Dedifferentiated amniotic fluid mesenchymal stem cell (primary cell): ENCODE data around the gene SMG9.
"Not testable (repeated sequence)": the region's sequence is repeated elsewhere in the genome, so short reads cannot be mapped to it uniquely, and the experiment has no call there.

ENCODE experiments used
- DNase-seq: peaks from one replicate; pipeline ENCODE4 v3.0.0-alpha.2; 2016; ENCODE audit errors: extremely low spot score

The SMG9 gene

DNA sequence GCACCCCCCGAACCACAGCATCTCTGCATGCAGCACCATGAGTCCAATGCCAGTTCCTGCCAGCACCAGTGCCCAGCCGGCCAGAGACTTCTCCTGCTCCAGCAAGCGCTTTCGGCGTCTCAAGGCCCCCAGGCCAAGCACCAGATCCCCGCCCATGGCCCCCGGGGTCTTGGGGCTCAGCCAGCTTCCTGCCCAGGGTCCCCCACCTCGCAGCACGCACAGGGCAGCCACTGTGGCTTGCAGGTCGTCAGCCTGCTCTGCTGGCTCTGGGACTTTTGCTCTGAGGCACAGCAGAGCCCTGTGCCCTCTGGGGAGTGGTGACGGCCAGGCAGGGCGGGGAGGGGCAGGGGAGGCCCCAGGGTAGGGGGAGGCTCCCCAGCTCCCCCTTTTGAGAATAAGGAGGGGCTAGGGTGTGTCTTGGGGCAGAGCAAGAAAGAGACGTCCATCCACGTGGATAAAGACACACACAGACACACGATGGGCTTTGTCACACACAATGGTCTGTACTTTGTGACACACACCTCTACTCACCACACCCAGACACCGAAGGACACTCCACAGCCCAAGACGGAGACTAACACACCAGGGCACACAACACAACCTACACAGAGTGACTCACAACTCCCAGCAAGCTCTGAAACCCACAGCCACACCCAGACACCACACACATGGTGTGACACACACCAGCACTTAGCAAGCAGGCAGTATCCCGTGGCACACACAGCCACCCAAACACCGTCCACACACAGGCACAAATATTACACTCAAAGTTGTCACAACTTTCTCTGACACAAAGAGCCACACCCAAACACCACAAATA lies 26.2 kb upstream of the SMG9 start, which contains the start of gene KCNN4:
TSS of gene KCNN4 (minus strand) at position 268 of the 820 bp plus-strand sequence. CDS start at position 156, 112 bp downstream.
- peak; percentile 45 for DNase-seq

DNA sequence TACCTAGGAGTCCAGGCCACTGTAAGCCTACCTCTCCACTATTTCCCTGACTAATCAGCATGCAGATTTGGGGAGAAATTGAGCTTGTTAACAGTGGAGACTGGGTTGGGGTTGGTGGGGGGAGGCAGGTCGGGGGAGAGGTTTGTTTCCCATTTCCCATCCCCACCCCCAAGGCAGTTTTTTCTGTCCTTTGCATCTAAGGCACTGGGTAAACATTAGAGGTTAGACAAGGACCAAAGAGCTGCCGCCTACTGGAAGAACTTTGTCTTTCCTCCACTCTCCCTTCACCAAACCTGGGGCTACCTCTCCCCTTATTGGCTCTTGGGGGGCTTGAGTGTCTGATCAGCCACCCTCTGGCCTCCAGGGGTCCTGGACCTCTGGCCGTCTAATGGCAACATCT lies 25.1 kb upstream of the SMG9 start:
- no peak for DNase-seq

DNA sequence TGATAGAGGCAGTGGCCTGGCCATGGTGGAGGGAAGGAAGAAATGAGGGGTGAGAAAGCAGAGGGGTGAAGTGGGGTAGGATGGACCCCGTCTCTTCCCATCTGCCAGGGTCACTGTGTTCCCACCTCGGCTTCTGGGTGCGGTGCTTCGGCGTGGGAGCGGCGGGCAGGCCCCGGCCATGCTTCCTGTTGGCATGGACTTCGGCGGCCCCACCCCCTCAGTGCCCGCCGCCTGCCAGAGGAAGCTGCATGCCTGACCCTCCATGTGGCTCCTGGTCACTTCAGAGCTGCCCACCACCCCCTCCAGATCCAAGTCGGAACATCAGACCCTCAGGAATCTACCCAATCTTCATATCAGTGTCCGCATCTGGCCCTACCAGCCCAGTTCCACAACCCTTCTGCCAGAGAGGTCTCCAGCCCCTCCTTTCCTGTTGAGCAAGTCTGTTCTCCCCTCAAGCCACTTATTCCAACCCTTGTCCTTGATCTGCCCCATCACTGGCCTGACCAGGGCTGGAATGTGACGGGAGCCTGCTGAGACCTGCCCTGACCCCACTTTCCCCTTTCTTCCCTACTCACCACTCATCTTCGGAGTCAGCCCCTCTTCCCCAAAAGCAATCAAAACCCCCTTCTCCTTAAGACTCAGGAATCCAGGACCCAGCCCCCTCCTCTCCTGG lies 24.5 kb upstream of the SMG9 start:
- no peak for DNase-seq

DNA sequence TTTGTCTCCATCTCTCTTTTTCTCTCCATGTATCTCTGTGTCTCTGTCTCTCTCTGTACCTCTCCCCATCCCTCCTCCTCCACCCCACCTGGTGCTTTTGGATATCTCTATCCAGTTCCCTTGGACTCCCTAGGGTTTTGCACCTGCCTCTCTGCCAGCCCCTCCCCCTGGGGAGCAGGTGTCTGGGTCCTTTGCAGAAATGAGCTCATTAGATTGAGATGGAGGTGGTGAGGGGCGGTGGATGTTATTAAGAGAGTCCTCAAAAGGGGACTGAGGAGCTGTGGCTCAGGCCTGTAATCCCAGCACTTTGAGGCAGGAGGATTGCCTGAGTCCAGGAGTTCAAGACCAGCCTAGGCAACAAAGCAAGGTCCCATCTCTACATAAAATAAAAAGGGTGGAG lies 23.9 kb upstream of the SMG9 start:
- no peak for DNase-seq

DNA sequence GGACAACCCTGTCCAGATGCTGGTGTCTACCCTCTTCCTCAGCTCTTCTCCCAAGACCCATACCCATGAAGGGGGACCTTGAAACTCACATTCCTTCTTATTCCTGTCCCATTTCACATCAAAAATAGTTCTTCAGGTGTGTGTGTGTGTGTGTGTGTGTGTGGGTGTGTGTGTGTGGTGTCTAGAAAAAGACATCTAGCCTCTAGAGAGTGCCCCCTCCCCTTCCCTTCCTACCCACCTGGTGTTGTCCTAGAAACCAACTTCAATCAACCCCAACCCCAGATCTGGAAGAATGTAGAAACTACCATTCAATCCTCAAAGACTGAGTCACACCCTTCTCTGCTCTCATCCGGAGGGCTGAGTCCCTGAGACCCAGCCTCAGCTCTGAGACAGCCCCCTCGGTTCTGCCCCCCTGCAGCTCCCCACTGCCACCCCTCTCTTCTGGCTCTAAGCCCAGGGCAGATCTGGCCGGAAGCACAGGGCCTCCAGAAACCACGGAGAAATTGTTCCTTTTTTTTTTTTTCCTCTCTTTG lies 22.5 kb upstream of the SMG9 start:
- no peak for DNase-seq

DNA sequence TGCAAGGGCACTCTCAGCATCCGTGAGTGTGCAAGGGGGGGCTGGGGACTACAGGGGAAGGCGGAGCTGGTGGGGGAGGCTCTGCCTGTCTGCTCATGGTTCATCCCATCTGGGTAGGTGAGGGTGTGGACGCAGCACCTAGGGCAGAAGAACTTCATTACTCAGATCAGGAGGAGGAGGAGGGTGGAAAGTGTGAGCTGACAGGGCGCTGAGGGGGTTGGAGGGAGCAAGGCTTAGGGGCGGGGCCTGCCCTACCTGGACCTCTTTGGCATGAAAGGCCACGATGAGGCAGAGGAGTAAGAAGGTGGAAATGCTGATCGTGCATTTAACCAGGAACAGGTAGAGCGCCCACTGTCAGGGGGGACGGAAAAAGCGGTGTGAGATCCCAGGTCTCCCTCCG lies 21.5 kb upstream of the SMG9 start:
- DNase-seq: no peak

DNA sequence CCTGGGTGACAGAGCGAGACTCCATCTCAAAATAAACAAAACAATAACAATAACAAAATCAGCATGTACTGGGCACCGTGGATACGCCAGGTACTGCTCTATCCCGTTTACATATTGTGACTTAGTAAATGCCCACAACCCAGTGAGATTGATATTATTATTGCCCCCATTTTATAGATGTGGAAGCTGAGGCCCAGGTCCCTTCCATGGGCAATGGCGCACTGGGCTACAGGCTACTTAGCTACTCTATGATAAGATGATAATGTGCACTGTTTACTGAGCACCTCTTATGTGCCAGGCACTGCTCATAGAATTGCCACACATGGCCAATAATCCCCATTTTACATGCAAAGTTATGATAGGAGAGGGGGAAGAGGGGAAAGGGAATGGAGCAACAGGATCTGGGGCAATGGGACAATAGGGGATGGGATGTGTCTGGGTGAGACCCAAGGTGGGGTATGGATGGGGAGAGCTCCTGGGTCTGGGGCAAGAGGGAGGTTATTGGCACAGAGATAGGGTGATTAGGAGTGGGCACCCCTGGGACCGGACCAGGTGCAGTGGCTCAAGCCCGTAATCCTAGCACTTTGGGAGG lies 20.6 kb upstream of the SMG9 start:
- no peak for DNase-seq

DNA sequence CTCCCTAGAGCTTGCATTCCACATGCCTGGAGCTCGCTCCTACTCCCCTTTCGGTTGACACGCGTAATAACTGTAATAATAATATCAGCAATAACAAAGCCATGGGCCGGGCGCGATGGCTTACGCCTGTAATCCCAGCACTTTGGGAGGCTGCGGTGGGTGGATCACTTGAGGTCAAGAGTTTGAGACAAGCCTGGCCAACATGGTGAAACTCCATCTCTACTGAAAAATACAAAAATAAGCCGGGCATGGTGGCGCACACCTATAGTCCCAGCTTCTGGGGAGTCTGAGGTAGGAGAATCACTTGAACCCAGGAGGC lies 20.1 kb upstream of the SMG9 start:
- not testable (repeated sequence) for DNase-seq

DNA sequence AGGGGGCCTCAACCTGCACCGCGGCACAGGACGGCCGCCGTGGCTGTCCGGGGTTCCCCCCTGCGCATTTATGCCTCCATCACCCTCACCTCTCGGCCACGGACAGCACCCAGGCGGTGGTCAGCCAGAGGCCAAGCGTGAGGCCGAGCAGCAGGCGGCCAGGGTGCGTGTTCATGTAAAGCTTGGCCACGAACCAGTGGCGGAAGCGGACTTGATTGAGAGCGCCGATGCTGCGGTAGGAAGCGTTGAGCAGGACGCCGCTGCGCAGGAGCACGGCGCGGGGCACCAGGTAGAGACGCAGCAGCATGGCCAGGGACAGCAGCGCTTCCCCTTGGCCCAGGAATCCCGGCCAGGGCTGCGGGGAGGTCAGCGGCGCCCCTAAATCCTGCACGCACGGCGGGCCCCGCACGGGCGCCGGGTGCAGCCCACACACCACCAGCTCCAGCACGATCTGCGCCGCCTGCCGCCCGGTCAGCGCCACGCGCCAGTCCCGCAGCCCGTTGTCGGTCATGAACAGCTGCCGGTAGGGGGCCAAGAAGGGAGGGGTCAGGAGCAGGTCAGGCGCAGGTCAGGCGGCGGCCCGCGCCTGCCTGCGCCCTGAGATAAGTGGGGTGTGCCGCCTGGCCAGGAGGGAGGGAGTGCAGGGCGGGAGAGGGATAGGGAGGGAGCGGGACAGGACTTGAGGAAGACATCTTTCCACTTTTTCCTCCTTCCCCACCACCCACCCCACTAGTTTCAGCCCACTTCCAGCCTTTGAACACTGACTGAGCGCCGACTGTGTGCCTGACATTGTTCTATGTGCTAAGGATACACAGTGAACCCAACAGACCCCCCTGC lies 19.6 kb upstream of the SMG9 start:
- DNase-seq: no peak

DNA sequence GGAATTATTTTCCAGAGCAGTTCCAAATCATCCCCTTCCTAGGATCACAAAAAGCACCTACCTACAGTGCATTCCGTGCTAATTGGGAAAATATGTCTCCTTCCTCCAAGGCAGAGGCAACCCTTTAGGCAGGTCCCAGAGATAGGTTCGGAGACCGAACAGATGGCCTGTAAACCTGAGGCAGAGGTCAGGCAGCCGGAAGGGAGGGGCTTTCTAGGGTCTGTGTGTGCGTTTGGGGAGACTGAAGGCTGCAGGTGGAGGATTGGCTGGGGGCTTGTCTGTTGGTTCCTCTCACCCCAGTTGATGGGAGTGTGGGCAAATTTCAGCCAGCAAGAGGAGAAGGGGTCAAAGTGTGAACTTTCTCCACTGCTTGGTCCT lies 19.0 kb upstream of the SMG9 start:
- DNase-seq: no peak

DNA sequence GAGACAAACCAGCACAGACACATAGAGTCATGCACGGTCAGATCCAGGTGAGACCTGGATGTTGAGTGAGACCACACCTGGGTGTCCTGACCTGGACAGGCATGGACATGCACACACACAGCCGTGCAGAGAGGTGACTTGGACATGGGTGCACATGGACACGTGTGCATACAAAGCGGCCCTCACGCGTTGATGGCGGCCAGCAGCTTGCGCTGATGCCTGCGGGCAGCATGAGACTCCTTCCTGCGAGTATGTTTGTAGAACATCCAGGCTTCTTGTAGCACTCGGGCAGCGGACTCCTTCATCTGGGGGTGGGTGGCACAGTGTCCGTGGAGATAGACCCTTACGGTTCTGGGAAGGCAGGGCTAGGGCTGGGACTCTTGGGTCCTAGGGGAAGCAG lies 14.5 kb upstream of the SMG9 start:
- no peak for DNase-seq

DNA sequence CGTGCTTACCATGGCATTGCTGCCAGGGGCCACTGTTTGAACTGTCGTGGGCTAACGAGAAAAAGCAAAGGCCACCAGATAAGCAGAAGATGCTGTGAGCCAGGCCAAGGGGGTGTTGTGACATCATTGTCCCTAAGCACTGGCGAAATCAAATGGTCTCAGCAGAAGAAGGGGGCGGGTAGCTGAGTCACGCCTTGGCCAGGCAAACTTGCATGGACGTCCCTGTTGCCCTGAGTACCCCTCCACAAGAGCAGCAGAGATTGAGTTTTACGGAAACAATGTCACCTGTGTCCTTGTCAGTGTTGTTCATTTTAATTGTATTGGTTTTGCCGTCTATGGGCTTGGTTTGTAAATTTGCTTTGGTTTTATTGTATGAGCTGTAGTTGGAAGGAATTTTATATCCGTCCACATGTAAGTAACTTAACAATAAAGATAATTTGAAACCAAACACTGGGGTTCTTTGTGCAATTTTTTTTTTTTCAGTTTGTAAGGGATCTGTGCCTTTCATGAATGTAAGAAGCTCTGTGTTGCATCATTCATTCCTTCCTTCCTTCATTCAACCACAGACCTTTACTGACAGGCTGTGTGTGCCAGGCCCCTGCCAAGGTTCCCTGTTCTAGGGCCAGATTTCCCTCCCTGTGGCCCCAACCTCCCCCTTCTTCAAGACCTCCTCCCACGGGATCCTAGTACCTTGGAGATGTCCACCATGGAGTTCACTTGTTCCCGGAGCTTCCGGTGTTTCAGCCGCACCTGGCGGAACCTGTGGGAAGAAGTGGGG lies 13.7 kb upstream of the SMG9 start:
- DNase-seq: no peak

DNA sequence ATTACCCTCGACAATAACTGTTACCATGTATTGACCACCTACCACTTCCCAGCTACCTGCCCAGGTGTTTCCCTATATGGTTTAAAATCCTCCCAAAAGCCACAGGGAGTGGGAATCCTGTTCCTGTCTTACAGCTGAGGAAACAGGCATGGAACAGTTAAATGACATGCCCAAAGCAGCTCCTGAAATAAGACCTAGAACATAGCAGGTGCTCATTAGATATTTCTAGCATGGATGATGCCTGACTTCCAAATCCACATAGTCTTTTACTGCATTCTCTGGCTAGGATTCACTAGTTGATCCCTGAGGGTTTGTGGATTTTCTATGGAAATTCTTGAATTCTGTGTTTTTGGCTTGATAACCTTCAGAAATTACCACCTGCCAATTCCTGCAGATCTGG lies 13.1 kb upstream of the SMG9 start:
- no peak for DNase-seq

DNA sequence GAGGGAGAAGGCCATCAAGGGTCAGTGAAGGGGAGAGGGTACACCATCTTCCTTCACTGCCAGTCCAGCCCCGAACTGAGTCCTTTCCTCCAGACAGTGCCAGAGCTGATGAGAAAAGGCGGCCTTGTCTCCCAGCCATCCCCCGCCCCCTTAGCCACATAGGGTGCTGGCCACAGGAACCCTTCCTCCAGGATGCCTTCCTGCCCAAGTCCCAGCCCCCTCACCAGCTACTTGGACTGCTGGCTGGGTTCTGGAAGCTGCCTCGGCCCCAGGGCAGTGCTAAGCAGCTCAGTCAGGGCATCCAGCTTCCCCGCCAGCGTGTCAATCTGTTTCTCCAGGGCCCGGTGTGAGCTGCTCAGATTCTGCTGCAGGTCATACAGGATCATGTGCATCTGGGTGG lies 12.6 kb upstream of the SMG9 start:
- DNase-seq: no peak

DNA sequence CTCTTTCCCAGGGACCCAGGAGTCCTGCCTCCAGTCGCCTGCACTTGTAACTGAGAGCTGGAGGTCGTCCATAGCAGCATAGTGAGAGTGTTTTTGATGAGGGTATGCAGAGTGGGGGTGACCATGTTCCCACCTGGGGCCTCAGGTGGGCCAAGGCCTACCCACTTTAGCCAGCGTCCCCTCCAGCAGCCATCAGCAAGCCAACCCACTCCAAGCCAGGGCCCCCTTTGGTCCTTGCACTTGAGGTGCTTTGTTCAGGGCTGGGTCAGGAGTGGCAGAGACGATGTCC lies 11.9 kb upstream of the SMG9 start:
- DNase-seq: no peak

DNA sequence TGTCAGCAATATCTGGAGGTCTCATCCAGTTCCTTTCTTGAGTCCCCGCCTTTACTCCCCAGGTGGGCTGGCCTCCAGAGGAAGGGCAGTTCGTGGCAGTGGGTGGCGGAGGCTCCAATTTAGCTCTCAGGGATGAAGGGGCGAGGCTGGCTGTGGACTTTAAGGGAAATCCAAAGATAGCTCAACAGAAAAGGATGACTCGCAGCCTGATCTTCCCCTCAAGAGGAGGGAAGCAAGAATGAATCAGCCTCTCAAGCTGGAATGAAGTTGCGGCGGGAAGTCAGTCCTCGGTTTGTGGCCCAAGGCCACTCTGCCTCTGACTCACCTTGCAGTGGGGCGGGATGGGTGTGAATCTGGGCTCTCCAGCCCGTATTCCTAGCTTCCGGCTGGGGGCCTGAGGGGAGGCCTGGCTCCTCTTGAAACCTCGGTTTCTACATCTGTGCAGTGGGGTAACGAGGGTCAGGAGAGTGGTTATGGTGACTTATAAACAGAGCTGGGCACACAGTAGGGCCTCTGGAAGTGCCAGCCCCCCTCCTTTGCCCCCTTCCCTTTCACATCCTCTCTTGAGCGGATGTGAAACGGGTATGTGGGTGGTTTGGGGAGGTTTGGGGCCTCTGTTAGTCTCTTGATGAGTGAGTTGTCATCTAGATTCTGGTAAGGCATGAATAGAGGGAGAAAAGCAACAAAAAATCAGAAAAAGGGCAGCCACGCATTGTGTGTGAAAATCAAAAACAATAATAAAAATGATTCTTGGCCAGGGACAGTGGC lies 10.5 kb upstream of the SMG9 start:
- peak; percentile 88 for DNase-seq

DNA sequence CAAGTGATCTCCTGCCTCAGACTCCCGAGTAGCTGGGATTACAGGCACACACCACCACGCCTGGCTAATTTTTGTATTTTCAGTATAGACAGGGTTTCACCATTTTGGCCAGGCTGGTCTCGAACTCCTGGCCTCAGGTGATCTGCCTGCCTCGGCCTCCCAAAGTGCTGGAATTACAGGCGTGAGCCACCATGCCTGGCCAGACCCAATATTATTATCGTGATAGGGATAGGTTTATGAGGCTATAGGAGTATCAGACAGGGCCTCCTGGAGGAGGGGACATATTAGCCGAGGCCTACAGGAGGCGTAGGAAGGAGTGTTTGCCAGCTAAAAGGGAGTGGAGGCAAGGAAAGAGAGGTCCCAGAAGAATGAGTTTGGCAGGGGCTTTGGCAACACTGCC lies 9.9 kb upstream of the SMG9 start:
- not testable (repeated sequence) for DNase-seq

DNA sequence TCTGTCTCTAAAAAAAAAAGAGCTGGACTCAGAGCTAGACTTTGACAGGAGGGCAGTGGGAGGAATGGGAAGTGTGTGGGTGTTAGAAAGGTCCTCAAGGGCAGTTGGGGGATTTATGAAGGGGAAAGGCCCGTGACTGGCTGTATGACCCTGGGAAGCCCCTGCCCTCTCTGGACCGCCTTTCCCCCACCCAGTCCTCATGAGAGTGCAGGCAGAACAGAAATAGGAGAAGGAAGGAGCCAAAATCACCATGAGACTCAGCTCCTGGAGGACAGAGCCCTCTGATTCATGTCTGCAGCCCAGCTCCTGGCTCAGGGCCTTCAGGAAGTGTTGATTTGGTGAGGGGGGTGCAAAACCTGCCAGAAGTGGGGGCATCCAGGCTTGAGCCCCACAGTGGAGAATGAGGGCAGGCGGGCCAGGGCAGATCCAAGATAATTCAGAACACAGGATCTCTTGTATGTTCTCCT lies 8.7 kb upstream of the SMG9 start:
- peak; percentile 42 for DNase-seq

DNA sequence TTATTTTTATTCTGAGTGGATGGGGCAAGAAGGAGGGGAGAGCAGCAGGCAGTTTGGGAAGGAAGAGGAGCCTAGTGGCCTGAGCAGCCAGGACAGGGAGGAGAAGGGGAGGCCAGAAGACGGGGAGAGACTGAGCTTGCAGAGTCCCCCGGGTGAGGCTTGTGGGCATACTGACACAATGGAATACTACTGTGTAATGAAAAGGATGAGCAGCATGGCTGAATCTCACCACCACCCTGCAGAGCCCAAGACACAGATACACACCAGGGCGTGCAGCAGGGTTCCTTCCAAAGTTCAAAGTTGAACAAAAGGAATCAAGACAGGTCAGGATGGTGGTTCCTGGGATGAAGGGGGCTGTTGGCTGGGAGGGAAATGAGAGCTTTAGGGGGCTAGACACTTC lies 8.1 kb upstream of the SMG9 start:
- DNase-seq: no peak

DNA sequence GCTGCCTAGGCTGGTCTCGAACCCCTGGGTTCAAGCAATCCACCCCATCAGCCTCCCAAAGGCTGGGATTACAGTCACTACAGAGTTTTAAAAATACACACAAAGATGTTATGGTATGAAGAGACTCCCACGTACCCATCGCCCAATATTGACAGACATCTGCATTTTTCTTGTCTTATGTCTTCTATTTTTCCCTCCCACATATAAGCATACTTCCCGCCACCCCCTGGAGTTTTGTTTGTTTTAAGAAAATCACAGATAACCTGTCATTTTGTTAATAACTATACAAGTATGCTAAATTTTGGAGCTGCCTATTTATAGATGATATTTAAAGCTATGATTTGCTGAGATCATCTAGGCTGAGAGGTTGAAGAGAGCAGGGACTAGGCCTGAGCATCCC lies 6.2 kb upstream of the SMG9 start:
- no peak for DNase-seq

DNA sequence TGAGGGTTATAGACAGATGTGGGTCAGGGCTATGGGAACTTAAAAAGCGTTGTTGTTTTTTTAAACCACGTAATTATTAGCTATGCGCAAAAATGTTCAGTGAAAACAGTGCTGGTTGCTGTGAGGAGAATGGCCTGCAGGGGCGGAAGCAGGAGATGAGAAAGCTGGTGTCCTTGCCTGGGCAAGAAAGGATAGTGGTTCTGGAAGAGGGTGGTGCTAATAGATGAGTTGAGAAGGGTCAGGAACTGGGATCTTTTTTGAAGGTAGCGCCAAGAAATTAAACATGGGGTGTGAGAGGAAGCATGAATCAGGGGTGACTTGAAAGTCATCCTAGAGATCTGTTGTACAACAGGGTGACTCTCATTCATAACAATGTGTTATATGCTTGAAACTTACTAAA lies 4.8 kb upstream of the SMG9 start:
- peak; percentile 38 for DNase-seq
